Caco-2 (cell line): ENCODE results near the gene DNLZ. TPM values are rescaled to one million over a fixed set of nuclear protein-coding genes. Genes with fewer than 3 reads are reported as not detected.

Source experiments
- BruUV-seq: library from RNA; stranded (reverse); fragments of 400-500 nt; replicated peaks from 2 replicates; lab custom pipeline; 2021; lab: Mats Ljungman, UMichigan
- CTCF ChIA-PET: fragments of 300-600 bp; sonication (Branson Sonifier 250); formaldehyde crosslinking; loops from one replicate; lab custom pipeline; 2022; ENCODE audit warnings: antibody characterized with exemption; lab: Charles Lee
- POLR2A ChIA-PET: fragments of 300-600 bp; sonication (Branson Sonifier 250); formaldehyde crosslinking; loops from one replicate; lab custom pipeline; 2022; ENCODE audit warnings: antibody characterized with exemption; lab: Charles Lee
- DNase-seq, 2 experiments: peaks; one replicate each; pipeline versions ENCODE4 v3.0.0 to v3.0.0-alpha.2; 2020 to 2022
- H3K27me3 ChIP-seq: replicated peaks from 2 replicates; pipeline ENCODE4 v1.6.0; 2011; ENCODE audit warnings: low read length; ENCODE audit not compliant: control insufficient read depth, insufficient read depth
- H3K36me3 ChIP-seq: 2 replicates; pipeline ENCODE4 v1.5.1; 2011; ENCODE audit warnings: low read length; ENCODE audit not compliant: control insufficient read depth, insufficient read depth
- H3K4me1 ChIP-seq: fragments of 250-450 bp; sonication (Bioruptor Pico); 2 replicates; pipeline ENCODE4 v1.5.1; 2020; ENCODE audit warnings: mild to moderate bottlenecking
- H3K4me3 ChIP-seq: 2 replicates; pipeline ENCODE4 v1.5.1; 2011; ENCODE audit warnings: low read depth, mild to moderate bottlenecking, control low read depth, low read length
- H3K9me3 ChIP-seq: fragments of 250-450 bp; sonication (Bioruptor Pico); 2 replicates; pipeline ENCODE4 v1.5.1; 2020; ENCODE audit warnings: mild to moderate bottlenecking, moderate library complexity
- H3K27ac Mint-ChIP-seq: one replicate; pipeline ENCODE4 v1.8.0; 2022; ENCODE audit warnings: mixed read lengths; ENCODE audit not compliant: unreplicated experiment
- H3K27me3 Mint-ChIP-seq: one replicate; pipeline ENCODE4 v1.8.0; 2022; ENCODE audit warnings: mixed read lengths; ENCODE audit not compliant: insufficient read depth, unreplicated experiment
- H3K36me3 Mint-ChIP-seq: one replicate; pipeline ENCODE4 v1.8.0; 2022; ENCODE audit warnings: mild to moderate bottlenecking, mixed read lengths; ENCODE audit not compliant: insufficient read depth, unreplicated experiment
- H3K4me1 Mint-ChIP-seq: one replicate; pipeline ENCODE4 v1.8.0; 2022; ENCODE audit warnings: low read depth, mixed read lengths; ENCODE audit not compliant: unreplicated experiment
- H3K4me3 Mint-ChIP-seq: one replicate; pipeline ENCODE4 v1.8.0; 2022; ENCODE audit warnings: mild to moderate bottlenecking, moderate library complexity, mixed read lengths; ENCODE audit not compliant: unreplicated experiment
- H3K9me3 Mint-ChIP-seq: one replicate; pipeline ENCODE4 v1.8.0; 2022; ENCODE audit warnings: mixed read lengths; ENCODE audit not compliant: unreplicated experiment
- CTCF ChIP-seq, 2 experiments: fragments of 200-600 bp in 1 of 2; IDR thresholded peaks; 1 replicate in 1 of 2; 2 replicates in 1 of 2; pipeline versions ENCODE4 v1.5.1 to v1.8.0; 2011 to 2022; ENCODE audit warnings: antibody characterized with exemption in 1 of 2, control low read depth in 1 of 2, inconsistent platforms in 1 of 2, low read depth in 1 of 2, low read length in 1 of 2, mild to moderate bottlenecking in 1 of 2, moderate library complexity in 1 of 2; ENCODE audit not compliant: insufficient read depth in 1 of 2, severe bottlenecking in 1 of 2, unreplicated experiment in 1 of 2
- intact Hi-C: fragments of 100-400 bp; cut with micrococcal nuclease; formaldehyde crosslinking; loops from one replicate; pipeline ENCODE4 v1.10.0; 2022; ENCODE audit not compliant: unreplicated experiment
- total RNA-seq: library from RNA; stranded (reverse); gene quantifications from 2 replicates; pipeline ENCODE4 v1.2.3, GENCODE V29; 2022

Gene DNLZ
- total RNA-seq, 1 experiment from 2014 or later, result 29.1 TPM

- intact Hi-C loops, result no loop called here
- Mint-ChIP-seq H3K36me3 (peaks cover 35% of the 10 kb centered on the region), H3K9me3 (no peaks in the 10 kb centered on the region), H3K4me3 (no peak overlapping the region), H3K4me1 (no peaks in the 10 kb centered on the region), H3K27me3 (no peaks in the 10 kb centered on the region), H3K27ac (no peak overlapping the region)
- no peaks in the 10 kb centered on the region for H3K9me3 ChIP-seq
- H3K4me1 ChIP-seq, result no peaks in the 10 kb centered on the region
- POLR2A ChIA-PET, result no interaction called here
- no TSS peak for BruUV-seq
- CTCF ChIA-PET, result interaction anchor here (0.6 kb wide), 1 partner anchor 21 kb away, joined by 4 read pairs; no protein-coding TSS in a partner anchor
- peaks cover 1% of the 10 kb centered on the region; the same call in 1 of the 2 replicates for H3K36me3 ChIP-seq
- no peak for TF ChIP-seq CTCF (IDR thresholded peaks at IDR 0.05; ENCODE audit: insufficient read depth in 1 of 2, low read depth in 1 of 2, low read length in 1 of 2, severe bottlenecking in 1 of 2, unreplicated experiment in 1 of 2)
- no peaks in the 10 kb centered on the region for H3K27me3 ChIP-seq
- DNase-seq, result no peak
- no peak overlapping the region for H3K4me3 ChIP-seq
These were observed 16.3 kb upstream of the DNLZ start for GRCh38 chr9:136379891-136380290.

GRCh38 chr9:136379401-136379800 lies 15.9 kb upstream of the DNLZ start:
- H3K27me3 ChIP-seq, result no peaks in the 10 kb centered on the region
- Mint-ChIP-seq H3K27ac (no peak overlapping the region), H3K9me3 (no peaks in the 10 kb centered on the region), H3K36me3 (peaks cover 30% of the 10 kb centered on the region), H3K27me3 (no peaks in the 10 kb centered on the region), H3K4me1 (no peaks in the 10 kb centered on the region), H3K4me3 (no peak overlapping the region)
- DNase-seq, result no peak
- POLR2A ChIA-PET, result no interaction called here
- no peaks in the 10 kb centered on the region for H3K4me1 ChIP-seq
- TF ChIP-seq CTCF (IDR thresholded peaks at IDR 0.05; ENCODE audit: insufficient read depth in 1 of 2, low read depth in 1 of 2, low read length in 1 of 2, severe bottlenecking in 1 of 2, unreplicated experiment in 1 of 2), result no peak
- H3K36me3 ChIP-seq, result peaks cover 1% of the 10 kb centered on the region; the same call in 1 of the 2 replicates
- CTCF ChIA-PET, result interaction anchor here (0.6 kb wide), 1 partner anchor 21 kb away, joined by 4 read pairs; no protein-coding TSS in a partner anchor
- no TSS peak for BruUV-seq
- no peaks in the 10 kb centered on the region for H3K9me3 ChIP-seq
- intact Hi-C loops, result no loop called here
- H3K4me3 ChIP-seq, result no peak overlapping the region

- H3K9me3 Mint-ChIP-seq, result no peaks in the 10 kb centered on the region
- Histone ChIP-seq H3K4me1 (no peaks in the 10 kb centered on the region), H3K27me3 (no peaks in the 10 kb centered on the region), H3K4me3 (no peak overlapping the region), H3K9me3 (no peaks in the 10 kb centered on the region), H3K36me3 (peaks cover 1% of the 10 kb centered on the region; the same call in 1 of the 2 replicates)
- no peak overlapping the region for H3K4me3 Mint-ChIP-seq
- no peaks in the 10 kb centered on the region for H3K4me1 Mint-ChIP-seq
- H3K27ac Mint-ChIP-seq, result no peak overlapping the region
- DNase-seq, result no peak
- H3K36me3 Mint-ChIP-seq, result peaks cover 28% of the 10 kb centered on the region
- POLR2A ChIA-PET, result no interaction called here
- no peaks in the 10 kb centered on the region for H3K27me3 Mint-ChIP-seq
- TF ChIP-seq CTCF (IDR thresholded peaks at IDR 0.05; ENCODE audit: insufficient read depth in 1 of 2, low read depth in 1 of 2, low read length in 1 of 2, severe bottlenecking in 1 of 2, unreplicated experiment in 1 of 2), result no peak
- intact Hi-C loops, result no loop called here
- BruUV-seq, result no TSS peak
- CTCF ChIA-PET, result no interaction called here
These were observed 15.4 kb upstream of the DNLZ start for GRCh38 chr9:136379003-136379287.
